HepG2 (cell line): Measurements from ENCODE around the gene GDF9.

Experiments
- BRF2 ChIP-seq: sonication (generic); formaldehyde crosslinking; IDR thresholded peaks from 2 replicates; pipeline ENCODE4 v1.8.1; 2022; ENCODE audit warnings: mild to moderate bottlenecking, missing genetic modification reagents
- CREM ChIP-seq, 2 experiments: sonication (generic) in 1 of 2; formaldehyde crosslinking in 1 of 2; IDR thresholded peaks; 2 replicates each; pipeline versions ENCODE4 v1.4.0 to v1.6.1; 2016 to 2020; ENCODE audit warnings: antibody characterized with exemption in 1 of 2, mild to moderate bottlenecking in 1 of 2, missing genetic modification reagents in 1 of 2
- CTCF ChIP-seq: sonication (generic); formaldehyde crosslinking; IDR thresholded peaks from 2 replicates; pipeline ENCODE4 v1.5.0; 2020; ENCODE audit warnings: mild to moderate bottlenecking, missing genetic modification reagents, moderate library complexity
- HDAC2 ChIP-seq: sonication (generic); formaldehyde crosslinking; IDR thresholded peaks from 2 replicates; pipeline ENCODE4 v1.4.0; 2020; ENCODE audit warnings: missing genetic modification reagents
- HMGXB4 ChIP-seq, 2 experiments: sonication (generic) in 1 of 2; formaldehyde crosslinking in 1 of 2; IDR thresholded peaks; 2 replicates each; pipeline versions ENCODE4 v1.4.0 to v1.6.1; 2018 to 2020; ENCODE audit warnings: missing genetic modification reagents in 2 of 2, borderline replicate concordance in 1 of 2, low read depth in 1 of 2, mild to moderate bottlenecking in 1 of 2, missing biosample characterization in 1 of 2
- KLF12 ChIP-seq: sonication (generic); formaldehyde crosslinking; IDR thresholded peaks from 2 replicates; pipeline ENCODE4 v1.4.0; 2020; ENCODE audit warnings: missing genetic modification reagents, borderline replicate concordance
- MTF1 ChIP-seq: sonication (generic); formaldehyde crosslinking; IDR thresholded peaks from 2 replicates; pipeline ENCODE4 v1.5.0; 2020; ENCODE audit warnings: missing genetic modification reagents
- PATZ1 ChIP-seq: sonication (generic); formaldehyde crosslinking; IDR thresholded peaks from 2 replicates; pipeline ENCODE4 v1.4.0; 2020; ENCODE audit warnings: missing genetic modification reagents
- POLR2A ChIP-seq, 2 experiments: IDR thresholded peaks; 2 replicates each; pipeline ENCODE4 v1.6.1; 2011; ENCODE audit warnings: low read depth in 2 of 2, low read length in 2 of 2, mild to moderate bottlenecking in 1 of 2, moderate library complexity in 1 of 2; ENCODE audit not compliant: insufficient read depth in 1 of 2
- SMARCC2 ChIP-seq: fragments of 450-650 bp; IDR thresholded peaks from 2 replicates; pipeline ENCODE4 v1.6.1; 2017; ENCODE audit warnings: antibody characterized with exemption, mild to moderate bottlenecking
- TBX2 ChIP-seq: sonication (generic); formaldehyde crosslinking; IDR thresholded peaks from 2 replicates; pipeline ENCODE4 v1.5.0; 2020; ENCODE audit warnings: missing genetic modification reagents, mild to moderate bottlenecking, borderline replicate concordance
- TOPORS ChIP-seq: sonication (generic); formaldehyde crosslinking; IDR thresholded peaks from 2 replicates; pipeline ENCODE4 v1.8.0; 2023; ENCODE audit warnings: mild to moderate bottlenecking, missing genetic modification reagents
- ZGPAT ChIP-seq: IDR thresholded peaks from 2 replicates; pipeline ENCODE4 v1.6.1; 2016; ENCODE audit warnings: mild to moderate bottlenecking
- ZNF280D ChIP-seq: sonication (generic); formaldehyde crosslinking; IDR thresholded peaks from 2 replicates; pipeline ENCODE4 v1.5.1; 2020; ENCODE audit warnings: mild to moderate bottlenecking, missing genetic modification reagents

- no peak for TF ChIP-seq HMGXB4 (CRISPR knock-in tag; IDR thresholded peaks at IDR 0.05; ENCODE audit: borderline replicate concordance in 1 of 2, low read depth in 1 of 2)
- no peak for TF ChIP-seq TOPORS (CRISPR knock-in tag)
- no peak for TF ChIP-seq PATZ1 (CRISPR knock-in tag)
- TF ChIP-seq CREM (IDR thresholded peaks at IDR 0.05): no peak
- no peak for TF ChIP-seq CREM (CRISPR knock-in tag; IDR thresholded peaks at IDR 0.05)
- TF ChIP-seq KLF12 (CRISPR knock-in tag): no peak
- no peak for TF ChIP-seq BRF2 (CRISPR knock-in tag)
- no peak for TF ChIP-seq POLR2A (IDR thresholded peaks at IDR 0.05; ENCODE audit: insufficient read depth in 1 of 2, low read depth in 2 of 2, low read length in 2 of 2)
- no peak for TF ChIP-seq ZNF280D (CRISPR knock-in tag)
- TF ChIP-seq MTF1 (CRISPR knock-in tag): no peak
- no peak for TF ChIP-seq ZGPAT (CRISPR knock-in tag)
- no peak for TF ChIP-seq CTCF (CRISPR knock-in tag)
- TF ChIP-seq HDAC2 (CRISPR knock-in tag): no peak
- no peak for TF ChIP-seq SMARCC2
- TF ChIP-seq TBX2 (CRISPR knock-in tag): no peak
Observed at GRCh38 chr5:132896685-132897084, 30.4 kb upstream of the GDF9 start.
